ENCODE data around the gene SUPT4H1.

Gene SUPT4H1

DNA sequence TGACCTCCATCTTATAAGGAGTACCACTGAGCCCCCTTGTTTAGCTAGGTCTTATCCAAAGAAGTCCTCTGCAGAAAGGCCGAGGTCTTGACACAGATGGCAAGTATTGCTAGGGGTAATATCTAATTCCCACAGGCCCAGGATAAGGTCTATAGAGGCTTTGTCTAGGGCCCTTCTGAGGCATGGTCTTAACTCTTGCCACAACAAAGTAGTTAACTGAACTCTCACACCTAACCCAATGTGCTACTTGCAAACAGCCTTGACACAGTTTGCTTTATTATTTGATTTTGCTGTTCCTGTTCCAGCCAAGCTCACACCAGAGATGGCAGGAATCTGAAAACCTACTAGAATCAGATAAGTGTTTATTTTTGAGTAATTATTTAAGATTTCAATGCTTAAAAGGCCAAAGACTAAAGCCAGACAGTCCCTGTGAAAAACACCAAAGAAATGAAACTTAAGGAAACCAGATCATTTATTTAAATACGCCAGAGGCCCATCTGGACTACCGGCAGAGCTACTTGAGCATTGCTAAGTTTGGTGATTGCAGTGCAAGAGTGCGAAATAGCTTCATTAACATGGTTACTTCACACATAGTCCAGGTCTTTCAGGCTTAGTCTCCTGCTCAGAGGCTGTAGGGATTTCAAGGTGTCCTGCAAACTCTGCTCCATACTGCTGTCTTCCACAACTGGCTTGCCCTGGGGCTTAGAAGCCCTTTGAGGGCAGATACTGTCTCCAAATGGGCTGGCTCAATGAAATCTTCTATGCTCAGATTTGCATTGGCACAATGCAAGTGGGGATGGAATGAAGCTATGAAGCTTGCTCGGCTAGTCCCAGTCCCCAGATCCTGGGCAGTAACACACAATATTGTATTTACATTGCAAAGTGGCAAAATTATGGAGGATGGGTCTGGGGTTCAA is 28.5 kb upstream of the SUPT4H1 start:
- no peak for DNase-seq (ENCODE audit: low read depth in 2 of 2)

DNA sequence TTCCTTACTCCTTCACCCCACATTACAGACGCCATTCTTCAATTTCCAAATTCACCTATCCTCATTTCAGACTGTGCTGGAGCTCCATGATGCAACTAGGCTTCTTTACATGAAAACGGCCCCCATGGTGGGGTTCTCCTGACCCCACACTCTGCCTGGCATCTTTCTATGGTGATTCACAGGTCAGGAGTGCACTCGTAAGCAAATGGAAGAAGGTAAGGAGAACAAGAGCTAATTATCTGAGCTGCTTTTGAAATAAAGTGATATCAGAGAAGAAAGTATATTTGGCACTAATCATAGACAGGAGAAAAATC is 27.5 kb upstream of the SUPT4H1 start:
- no peak for DNase-seq (ENCODE audit: low read depth in 2 of 2)

DNA sequence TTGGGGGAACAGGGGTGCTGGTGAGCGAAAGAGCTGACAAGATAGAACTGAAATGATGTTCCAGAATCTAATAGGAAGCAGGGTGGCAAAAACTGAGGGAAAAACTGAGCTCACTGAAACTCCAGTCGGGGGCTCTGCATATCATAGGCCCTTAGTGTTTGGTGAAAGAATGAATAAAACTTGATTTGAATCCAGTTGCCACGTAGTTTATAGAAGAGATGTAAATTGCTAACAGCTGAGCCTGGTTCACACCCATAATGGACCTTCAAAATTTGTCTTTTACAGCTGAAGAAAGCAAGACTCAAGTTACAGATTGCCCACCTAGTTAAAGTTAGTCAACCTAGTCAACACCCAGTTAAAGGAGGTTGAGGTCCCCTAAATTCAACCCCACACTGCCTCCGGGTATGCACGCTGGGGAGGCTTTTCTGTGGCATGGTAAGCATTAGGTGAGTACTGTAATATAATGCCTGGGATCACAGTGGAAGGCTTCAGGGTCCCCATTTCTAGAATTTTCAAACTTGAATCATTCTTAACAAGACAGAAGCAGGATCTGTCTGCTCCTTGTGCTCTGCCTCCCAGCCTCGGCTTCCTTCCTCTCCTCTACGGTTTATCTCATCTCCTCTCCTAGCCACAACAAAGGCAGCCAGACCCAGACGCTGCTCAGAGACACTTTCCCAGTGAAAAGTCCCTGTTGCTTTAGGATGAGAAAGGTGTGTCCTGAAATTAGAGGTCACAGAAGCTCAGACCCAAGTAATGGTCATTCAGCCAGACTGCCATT is 26.9 kb upstream of the SUPT4H1 start:
- DNase-seq (ENCODE audit: low read depth in 2 of 2) = no peak

DNA sequence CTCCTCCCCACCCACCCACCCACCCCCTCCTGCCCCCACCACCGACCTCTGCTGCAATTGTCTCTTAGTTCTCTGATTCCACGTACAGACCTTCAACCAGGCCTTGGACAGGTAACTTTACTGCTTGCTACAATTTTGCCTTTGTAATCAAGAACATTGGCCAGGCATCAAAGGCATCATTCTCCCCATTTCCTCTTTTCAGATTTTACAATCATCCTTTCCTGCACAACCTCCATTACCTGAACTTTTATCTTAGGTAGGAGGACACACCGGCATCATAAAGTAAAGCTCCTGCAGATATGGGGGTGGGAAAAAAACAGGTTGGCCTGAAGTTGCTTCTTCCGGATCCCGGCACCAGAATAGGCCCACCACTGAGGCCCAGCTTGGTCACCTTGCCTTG is 25.7 kb upstream of the SUPT4H1 start:
- DNase-seq (ENCODE audit: low read depth in 2 of 2) = no peak

DNA sequence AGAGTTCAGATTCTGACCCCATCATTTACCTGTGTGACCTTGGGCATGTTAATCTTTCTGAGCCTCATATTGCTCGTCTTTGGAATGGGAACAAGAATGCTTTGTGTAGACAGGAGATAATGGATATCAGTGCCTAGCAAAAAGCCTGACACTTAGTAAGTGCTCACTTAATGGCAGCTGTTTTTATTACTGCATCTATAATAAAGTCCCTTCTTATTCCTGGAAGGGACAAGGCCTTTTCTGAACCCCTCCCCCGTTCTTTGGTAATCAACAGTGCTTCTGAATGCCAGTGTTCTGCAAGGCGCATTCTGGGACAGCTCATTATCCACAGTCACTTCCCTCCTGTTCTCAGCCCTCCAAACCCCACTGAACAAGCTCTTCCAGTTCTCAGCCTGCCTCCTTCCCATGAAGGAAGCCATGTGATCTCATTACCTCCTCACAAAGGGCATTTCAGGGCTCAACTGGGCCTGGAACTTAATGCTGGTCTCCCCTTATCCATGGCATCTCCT is 25.1 kb upstream of the SUPT4H1 start:
- no peak for DNase-seq (ENCODE audit: low read depth in 2 of 2)

DNA sequence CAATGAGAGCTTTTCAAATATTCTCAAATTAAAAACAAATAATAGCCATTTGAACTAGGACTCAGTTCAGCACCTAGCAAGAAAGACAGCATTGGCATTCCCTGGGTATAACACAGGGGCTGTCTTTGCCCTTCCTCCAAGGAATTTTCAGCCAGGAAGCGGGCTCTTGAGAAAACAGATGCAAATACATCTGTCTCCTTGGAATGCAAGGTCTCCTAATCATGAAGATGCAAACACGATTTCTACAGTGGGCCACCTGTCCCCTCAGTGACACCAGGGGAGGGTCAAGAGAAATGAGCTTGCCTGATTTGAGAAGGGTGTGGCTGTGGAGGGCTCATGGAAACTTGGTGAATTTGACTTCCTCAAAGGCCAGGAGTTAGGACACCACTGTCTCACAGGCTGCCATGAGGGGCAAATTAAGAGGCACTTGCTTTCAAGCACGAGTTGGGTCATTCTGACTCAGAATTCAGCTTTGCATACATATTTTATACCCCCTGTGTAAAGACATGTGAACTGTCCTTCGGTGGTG is 24.5 kb upstream of the SUPT4H1 start:
- no peak for DNase-seq (ENCODE audit: low read depth in 2 of 2)

DNA sequence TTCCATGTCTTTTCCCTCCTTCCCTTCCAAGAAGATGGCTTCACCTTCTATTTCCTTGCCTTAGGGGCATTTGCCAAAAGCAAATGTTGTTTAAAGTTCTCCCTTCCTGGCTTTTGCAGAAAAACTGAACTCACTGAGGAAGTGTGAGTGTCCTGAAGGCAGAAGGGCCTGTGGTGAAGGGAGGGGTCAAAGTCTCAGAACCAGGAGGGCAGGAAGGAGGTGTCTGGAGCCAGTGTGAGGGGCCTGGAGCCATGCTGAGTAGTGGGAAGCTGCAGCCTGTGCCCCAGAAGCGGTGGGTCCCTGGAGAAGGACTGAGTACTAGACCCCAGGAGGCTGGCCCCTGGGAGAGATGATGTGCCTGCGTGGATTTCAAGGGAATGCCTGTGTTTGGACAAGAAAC is 23.8 kb upstream of the SUPT4H1 start:
- no peak for DNase-seq (ENCODE audit: low read depth in 2 of 2)

DNA sequence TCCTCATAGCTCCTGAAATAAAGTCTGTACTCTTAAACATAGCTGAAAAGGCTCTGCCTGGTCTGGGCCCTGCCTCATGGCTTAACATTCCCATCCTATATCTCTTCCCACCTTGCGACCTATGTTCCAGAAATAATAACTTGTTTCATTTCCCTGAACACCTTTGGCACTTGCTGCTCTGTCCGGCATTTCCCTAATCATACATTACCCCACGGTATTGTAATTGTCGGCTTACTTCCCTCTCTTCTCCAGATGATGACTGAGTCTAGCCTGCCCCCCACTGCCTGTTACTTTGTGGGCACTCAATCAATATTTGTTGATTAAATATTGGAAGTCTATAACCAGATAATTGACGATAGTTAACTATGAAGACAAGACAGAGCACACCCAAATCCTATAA is 23.3 kb upstream of the SUPT4H1 start:
- DNase-seq (ENCODE audit: low read depth in 2 of 2) = no peak

DNA sequence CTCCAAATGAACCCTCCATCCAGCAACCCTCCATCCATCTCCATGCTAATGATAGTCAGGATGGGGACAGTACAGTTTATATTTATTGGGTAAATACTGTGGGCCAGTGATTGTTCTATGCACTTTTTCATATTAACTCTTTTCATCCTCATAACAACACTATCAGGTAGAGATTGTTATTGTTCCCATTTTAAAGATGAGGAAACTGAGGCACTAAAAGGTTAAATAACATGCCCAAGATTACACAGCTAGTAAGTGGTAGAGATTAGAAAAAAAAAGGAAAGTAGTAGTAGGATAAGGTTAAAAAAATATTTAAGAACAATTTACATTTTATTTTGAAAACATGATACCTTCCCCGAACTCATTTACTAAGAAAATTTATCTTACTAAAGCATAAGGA is 21.9 kb upstream of the SUPT4H1 start:
- no peak for DNase-seq (ENCODE audit: low read depth in 2 of 2)

DNA sequence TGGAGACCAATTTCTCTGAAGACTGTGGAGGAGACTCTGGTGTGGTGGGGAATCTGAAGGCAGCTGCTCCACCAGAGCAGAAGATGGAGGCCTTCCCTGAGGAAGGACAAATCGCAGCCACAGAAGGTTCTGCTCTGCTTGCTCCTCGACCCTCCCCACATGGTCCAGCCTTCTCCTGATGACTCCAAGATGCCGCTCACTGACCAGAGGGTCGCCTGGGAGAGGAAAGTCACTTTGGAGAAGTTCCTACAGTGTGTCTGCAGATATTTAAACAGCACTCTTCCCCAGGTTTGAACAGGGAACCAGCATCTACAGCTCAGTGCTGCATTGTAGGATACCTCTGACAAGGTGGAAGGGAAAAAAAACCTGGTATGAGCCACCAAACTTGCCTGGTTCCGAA is 21.0 kb upstream of the SUPT4H1 start:
- no peak for DNase-seq (ENCODE audit: low read depth in 2 of 2)

DNA sequence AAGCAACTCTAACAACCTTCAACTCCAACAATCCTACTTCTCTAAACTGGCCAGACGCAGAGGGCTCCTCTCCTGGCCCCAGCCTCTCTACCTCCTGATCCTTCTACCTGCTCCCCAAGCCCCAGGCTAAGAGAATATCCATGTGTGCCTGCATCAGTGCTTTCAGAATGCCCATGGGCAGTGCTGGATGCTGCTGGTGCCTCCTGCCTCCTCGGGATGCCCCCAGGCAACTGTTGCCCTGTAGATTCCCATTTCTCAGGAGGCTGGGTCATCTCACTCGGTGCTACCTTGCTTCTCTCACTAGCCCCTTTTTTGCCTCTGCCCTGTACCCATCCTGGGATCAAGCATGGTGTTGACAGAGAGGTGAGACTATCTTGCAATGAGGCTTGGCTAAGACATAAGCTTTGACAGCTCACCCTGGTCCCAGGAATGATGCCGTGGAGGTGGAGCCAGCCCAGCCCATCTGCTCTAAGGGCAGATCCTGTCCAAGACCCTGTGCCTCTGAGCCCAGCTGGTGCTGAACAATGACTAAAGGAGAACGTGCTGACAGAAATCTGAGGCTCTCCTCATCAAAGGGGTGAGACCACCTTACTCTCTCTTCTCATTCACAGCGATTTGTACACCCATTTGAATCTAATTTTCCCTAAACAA is 19.4 kb upstream of the SUPT4H1 start:
- no peak for DNase-seq (ENCODE audit: low read depth in 2 of 2)

DNA sequence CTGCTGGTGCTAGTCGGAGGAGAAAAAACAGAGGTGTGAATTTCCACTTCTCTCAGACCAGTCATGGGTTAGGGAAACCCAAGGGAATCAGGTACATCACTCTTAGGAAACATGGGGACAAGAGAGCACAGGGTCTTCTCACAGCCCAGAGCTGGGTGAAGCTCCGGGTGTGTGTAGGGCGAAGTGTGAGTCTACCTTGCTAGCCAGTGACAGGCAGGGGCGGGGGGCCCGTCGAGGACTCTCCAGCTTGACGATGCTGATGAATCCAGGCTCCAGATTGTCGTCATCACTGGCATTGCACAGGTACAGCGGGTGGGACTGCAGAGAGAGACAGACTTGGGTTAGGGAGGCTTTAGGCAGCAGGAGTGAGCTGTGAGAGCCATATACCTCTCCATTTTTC is 18.7 kb upstream of the SUPT4H1 start:
- DNase-seq (ENCODE audit: low read depth in 2 of 2) = no peak

DNA sequence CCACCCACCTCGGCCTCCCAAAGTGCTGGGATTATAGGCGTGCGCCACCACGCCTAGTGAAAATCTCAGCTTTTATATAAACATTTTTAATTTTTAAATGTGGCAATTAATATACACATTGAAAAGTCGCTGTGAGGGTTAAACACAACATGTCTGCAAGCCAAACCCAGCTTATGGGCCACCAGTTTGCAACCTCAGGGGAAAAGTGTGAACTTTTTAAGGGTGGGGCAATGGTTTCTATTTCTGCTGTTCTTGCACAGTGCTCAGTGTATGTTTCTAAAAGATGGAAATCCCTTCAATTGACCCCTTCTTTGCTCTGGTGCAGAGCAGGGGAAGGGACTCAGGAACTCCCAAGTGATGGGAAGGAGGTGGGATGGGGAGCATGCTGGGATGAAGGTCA is 18.3 kb upstream of the SUPT4H1 start:
- DNase-seq (ENCODE audit: low read depth in 2 of 2) = no peak

DNA sequence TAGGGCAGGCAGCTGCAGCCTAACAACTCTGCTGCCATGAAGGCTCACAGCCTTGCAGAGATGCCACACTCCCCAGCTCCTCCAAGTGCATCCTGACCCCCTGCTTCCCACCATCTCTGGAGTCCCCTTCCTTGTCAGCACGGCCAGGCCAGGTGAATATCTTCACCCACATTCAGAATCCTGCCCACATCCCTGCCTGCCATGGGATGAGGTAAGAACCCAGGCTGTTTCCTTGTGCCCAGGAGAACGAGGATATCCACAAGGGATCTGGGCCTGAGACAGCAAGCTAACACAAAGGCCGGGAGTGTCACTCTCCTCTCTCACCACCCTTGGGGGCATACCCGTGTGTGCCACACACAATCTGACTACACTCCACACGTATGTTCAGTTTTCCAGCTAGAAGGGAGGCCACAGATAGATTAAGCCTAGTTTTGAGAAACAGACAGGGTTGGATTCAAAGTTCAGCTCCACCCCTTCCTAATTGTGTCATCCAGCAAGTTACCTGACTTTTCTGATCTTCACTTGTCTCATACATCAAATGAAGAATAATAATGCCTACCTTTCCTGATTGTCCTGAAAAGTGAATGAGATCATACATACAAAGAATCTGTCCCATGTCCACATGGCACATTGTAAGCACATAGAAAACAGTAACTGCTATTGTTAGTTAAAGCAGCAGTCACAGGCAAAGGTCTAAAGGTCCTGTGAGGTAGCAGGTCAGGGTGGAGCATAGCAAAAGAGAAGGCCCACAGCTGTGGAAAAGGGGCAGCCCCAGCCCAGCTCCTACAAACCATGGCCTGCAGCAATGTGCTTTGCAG is 17.4 kb upstream of the SUPT4H1 start:
- DNase-seq (ENCODE audit: low read depth in 2 of 2) = no peak

DNA sequence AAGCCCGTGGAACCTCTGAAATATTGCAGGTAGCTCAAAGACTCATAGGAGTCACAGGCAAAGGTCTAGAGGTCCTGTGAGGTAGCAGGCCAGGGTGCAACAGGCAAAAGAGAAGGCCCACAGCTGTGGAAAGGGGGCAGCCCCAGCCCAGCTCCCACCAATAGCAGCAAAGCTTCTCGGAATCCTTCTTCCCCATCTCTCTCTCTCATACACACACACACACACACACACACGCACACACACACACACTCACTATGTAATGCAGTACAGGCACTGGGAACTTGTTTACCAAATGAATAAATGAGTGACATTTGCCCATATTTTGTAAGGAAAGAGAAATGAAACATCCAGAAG is 16.8 kb upstream of the SUPT4H1 start:
- no peak for DNase-seq (ENCODE audit: low read depth in 2 of 2)

DNA sequence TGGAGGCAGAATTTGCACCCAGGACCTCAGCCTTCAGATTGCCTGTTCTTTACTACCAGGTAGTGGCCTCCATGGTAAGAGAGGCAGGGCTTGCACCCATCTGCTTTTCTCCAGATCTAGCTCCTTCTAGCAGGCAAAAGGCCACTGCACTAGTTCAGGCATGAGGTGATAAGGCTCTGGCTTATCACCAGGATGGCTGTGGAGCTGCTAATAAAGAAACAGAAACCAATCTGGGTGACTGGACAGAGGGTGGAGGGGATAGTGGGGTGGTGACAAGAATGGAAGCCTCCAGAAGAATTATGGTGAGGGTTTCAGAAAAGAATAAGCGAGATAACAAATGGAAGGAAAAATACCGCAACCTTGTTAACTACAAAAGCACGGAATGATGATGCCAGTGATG is 15.5 kb upstream of the SUPT4H1 start:
- no peak for DNase-seq (ENCODE audit: low read depth in 2 of 2)

DNA sequence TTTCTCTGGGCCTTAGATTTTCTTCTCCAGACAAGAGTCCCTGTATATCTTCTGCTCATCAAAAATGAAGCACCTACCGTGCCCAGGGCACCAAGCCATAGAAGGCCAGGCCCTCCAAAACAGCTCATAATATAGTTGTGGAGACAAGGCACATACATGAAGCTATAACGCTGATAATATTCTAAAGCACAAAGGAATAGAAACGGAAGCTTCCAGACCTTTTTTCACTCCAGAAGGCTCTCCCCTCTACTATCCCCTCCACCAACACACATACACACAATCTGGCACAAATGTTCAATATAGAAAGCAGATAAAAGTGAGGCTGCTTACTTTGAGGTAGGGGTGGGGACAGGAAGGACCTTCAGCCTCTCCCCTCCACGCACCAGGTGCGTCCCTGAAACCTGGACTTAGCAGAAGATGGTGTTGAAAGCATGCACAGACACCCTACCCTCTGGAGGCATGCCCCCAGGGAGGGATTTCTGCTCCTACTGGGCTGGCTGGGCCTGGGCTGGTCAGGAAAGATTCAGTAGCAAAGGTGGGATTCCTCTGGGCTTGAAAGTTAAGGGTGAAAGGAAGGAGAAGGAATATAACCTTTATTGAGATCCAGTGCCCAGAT is 14.1 kb upstream of the SUPT4H1 start:
- DNase-seq (ENCODE audit: low read depth in 2 of 2) = no peak

DNA sequence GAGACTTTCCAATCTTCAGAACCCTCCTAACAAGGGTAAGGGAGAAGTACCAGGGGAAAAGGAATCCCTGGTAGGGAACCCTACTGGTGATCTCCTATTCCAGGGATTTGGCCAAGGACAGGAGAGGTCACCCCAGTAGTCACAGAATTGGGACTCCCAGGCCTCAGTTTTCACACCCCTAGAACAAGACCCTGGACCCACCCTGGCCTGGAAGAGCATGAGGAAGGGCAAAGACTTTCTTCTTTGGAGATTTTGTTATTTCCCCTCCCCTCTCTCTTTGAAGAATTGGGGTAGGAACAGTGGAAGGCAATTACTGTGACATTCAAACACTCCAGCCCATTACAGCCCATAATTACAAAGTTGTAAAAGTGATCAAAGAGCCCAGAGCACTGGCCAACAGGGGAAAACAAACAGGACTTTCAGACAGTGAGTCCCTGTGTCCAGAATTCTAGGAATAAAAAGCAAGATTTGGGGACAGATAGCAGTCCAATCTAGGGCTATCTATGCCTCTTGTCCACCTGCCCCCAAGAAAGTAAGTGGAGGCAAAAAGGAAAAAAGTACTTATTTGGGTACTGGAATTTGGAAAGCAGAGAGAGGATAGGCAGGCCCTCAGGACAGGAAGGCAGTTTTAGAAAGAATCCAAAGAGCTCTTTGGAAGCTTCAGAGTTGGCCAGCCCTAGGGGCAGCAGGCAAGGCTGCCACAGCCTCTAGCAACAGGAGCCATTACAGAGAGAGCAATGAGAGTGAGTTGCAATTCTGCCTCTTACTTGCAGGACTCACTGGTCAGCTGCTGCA is 13.4 kb upstream of the SUPT4H1 start:
- DNase-seq (ENCODE audit: low read depth in 2 of 2) = no peak

DNA sequence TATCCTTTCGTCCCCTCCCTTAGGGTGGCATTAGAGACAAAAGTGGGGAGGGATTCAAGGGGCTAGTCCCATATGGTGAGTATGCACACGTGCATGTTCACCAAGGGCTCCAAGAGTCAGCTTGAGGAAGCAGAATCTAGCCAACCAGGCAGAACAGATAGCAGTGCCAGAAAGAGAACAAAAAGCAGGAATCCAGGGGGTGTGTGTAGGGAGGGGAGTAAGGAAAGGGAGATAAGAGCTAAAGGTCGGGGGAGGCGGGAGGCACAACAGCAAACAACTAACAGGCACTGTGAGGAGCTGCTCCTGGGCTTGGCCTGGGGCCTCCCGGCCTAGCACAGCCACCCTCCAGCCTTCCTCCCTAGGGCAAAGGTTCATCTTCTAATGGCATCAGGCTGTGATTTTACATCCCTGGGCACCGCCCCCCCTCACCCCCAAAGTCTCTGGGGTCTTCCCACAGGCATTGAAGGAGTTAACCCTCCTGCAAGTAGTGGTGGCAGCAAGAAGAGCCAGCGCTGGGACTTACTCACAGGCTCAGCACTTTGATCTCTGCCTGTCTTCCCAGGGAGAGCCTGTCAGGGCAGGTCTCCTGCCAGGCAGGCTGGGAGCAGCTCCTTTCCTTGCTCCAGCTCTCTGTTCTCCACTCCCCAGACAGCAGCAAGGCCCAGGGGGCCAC is 12.4 kb upstream of the SUPT4H1 start:
- no peak for DNase-seq (ENCODE audit: low read depth in 2 of 2)

Data from stimulated activated CD8-positive, alpha-beta memory T cell treated with anti-CD3 and anti-CD28 coated beads, Interleukin-15, amount 100 ng/mL, for 48 hours (primary cell).